HG03175 (cell line): Measurements from ENCODE around the gene CLIC4.
A peak's percentile ranks its signal among the peaks of the same experiment; 100 is the strongest.
"Not testable (repeated sequence)": the region's sequence is repeated elsewhere in the genome, so short reads cannot be mapped to it uniquely, and the experiment has no call there.

Experiments used
- ATAC-seq: cut with Tn5 transposase; IDR thresholded peaks from one replicate; pipeline ENCODE4 v1.9.1; 2021; ENCODE audit warnings: mild to moderate bottlenecking, moderate library complexity; ENCODE audit not compliant: unreplicated experiment

Gene CLIC4

DNA sequence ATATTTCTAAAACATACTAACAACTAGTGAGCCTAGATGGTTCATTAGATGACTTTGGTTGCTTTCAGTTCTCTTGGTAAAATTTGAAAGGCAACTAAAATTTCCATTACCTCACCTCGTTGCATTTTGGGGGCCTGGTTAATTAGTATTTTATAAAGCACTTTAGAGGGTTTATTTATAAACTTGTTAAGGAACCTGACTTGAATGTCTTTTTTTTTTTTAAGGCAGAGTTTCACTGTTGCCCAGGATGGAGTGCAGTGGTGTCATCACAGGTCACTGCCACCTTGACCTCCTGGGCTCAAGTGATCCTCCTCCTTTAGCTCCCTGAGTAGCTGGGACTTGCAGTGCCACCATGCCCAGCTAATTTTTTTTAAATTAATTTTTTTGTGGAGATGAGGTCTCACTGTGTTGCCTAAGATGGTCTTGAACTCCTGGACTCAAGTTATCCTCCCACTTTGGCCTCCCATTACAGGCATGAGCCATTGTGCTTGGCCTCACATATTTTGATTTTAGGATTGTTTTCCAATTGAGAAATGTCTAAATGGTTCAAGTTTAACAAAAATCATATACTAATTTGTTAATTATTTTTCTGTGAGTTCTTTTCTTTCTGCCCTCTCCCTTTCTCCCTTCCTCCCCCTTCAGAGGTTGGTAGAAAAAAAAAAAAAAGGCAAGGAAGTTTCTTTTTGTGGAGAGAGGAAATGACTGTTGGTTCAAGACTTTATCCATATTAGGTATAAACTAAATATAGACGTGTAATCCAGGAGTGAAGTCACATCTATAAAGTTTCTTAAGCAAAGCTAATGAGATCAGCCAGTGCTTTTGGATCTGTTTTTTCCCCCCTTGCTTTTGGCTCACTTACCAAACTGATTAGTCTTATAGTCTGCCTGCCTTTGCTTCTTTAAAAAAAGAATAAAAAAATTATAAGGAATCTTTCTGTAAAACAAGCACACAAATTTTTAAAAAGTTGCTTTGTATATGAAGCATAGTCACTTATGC is 24.7 kb downstream of the CLIC4 start:
- peak; percentile 60 for ATAC-seq

DNA sequence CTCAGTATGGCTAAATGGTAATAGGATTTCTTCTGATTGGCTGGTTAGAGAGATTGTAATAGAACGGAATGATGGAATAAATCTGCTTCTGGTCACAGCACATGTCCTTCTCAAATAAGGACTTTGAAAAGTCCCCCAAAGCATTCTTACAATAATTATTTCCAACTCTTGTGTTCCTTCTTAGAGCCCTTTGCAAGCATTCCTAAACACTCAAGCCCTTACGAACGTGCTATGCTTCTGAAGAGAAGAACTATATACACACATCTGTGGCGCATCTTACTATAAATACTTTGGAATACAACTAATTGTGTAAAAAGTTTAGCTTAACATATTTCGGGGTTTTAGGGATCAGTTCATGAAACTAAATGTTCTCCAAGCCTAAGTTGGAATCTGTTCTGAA is 25.6 kb downstream of the CLIC4 start:
- no peak for ATAC-seq

DNA sequence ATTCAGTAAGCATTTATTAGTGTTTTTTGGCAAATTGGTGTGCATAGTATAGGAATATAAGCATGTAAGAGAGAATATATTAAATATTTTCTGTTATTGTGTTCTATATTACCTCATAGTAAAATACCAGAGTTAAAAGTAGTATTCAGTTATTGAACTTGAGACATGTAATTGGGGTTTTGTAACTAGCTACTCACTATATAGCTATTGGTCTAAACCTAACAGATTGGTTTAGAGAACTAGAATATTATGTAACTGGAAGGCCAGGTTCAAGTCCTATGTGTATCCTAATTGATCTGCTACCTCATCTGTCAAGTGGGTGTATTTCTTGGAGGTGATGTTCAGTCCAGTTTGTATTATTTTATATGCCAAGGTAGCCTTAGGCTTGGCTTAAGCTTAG is 26.3 kb downstream of the CLIC4 start:
- ATAC-seq: no peak

DNA sequence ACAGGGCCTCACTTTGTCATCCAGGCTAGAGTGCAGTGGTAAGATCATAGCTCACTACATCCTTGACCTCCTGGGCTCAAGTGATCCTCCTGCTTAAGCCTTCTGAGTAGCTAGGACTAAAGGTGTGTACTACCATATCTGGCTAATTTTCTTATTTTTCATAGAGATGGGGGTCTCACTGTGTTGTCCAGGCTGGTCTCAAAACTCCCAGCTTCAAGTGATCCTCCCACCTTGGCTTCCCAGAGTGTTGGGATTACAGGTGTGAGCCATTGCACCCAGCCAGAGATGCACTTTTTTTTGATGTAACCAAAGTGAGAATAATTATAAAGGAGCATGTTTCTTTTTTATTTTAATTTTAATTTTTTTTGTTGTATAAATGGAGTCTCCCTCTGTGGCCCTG is 28.4 kb downstream of the CLIC4 start:
- no peak for ATAC-seq

DNA sequence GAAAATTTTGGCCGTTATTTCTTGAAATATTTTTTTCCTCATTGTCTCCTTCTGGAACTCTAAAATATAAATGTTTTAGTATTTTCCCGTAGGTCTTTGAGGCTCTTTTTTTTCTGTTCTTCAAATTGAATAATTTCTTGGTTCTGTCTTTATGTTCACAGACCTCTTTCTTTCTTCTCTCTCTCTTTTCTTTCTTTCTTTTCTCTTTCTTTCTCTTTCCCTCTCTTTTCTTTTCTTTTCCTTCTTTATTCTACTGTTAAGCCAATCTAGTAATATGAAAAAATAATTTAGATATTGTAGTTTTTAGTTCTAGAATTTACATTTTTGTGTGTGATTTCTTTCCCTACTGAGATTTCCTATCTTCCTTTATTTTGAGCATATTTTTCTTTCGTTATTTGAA is 30.1 kb downstream of the CLIC4 start:
- no peak for ATAC-seq

DNA sequence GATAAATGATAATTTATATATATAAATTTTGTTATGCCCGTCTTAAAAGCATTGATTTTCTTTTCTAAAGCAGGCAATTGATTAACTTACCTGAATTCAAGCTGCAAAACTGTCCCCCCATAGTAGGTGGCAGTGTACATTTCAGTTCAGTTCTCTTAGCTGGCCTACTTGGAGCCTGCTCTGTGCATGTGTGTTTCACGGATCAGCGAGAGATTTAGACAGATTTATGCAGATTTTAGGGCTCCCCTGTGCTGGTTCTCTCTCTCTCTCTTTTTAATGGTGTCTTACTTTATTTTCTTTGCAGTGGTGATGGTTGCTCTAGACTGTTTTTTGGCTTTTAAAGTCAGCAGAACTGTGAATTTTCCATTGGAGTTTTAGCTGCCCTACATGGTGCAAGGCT is 30.7 kb downstream of the CLIC4 start:
- no peak for ATAC-seq

DNA sequence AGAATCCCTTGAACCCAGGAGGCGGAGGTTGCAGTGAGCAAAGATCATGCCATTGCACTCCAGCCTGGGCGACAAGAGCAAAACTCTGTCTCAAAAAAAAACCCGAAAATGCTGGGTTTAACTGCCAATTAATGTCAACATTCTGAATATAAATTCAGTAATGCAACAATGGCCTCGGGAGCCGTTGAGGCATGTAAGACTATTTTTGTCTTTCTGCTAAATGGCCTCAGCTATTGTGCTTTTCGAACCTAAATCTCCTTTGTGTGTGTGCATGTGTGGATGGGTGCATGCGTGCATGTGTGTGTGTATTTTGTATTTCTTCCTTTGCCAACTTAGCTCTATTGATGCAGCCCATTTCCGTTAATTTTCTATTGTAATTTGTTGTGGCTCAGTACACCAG is 31.6 kb downstream of the CLIC4 start:
- no peak for ATAC-seq

DNA sequence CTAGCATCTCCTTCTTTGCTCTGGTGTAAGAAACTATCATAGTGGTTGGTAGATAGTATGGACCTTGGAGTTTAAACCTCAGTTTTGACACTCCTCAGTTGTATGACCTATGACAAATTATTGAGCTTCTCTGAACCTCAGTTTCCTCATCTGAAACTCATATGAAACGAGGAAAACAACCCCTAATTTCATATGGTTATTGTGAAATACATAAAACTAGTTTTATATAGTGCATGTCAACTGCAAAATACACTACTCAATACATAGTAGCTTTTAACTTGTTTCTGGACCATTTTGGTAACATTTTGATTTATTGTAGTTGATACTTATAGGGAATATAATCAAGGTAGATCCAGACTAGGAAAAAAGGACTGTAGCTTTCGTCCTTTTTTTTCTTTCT is 32.9 kb downstream of the CLIC4 start:
- no peak for ATAC-seq

DNA sequence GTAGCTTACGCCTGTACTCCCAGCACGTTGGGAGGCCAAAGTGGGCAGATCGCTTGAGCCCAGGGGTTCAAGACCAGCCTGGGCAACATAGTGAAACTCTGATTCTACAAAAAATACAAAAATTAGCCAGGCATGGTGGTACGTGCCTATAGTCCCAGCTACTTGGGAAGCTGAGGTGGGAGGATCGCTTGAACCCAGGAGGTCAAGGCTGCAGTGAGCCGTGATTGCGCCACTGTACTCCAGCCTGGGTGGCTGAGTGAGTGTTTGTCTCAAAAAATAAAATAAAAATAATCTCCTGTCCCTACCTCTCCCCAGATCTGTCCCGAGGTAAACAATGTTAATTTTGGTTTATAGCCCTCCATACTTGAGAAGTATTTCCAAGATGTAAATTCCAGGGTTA is 34.0 kb downstream of the CLIC4 start:
- ATAC-seq: not testable (repeated sequence)

DNA sequence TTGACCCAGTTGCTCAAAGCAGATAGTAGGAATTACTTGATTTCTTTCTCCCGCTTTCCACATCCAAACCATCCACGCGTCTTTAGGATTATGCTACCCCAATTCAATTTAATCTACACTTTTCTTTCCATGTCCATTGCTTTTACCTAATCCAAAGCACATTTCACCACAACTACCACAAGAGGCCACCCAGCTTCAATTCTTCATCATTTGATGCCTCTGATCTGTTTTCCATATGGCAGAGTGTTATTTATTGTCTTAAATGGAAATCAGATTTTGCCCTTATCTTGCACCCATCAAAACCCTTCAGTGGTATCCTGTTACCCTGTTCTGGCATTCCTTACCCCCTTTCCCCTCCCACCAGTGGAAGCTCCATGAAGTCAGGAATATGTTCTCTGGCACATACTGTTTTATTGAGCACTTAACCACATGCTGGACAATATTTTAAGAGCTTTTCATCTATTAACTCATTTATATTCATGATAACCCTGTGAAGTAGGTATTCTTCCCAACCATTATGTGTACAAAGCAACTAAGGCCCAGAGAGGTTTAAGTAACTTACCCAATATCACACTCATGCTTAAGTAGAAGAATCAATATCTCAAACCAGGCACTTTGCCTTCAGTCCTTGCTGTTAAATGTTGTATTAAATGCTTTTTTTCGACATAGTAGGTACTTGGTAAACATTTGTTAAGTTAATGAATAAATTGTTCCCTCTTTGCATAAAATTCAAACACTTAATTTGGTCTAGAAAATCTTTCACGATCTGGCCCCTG is 34.6 kb downstream of the CLIC4 start:
- no peak for ATAC-seq

DNA sequence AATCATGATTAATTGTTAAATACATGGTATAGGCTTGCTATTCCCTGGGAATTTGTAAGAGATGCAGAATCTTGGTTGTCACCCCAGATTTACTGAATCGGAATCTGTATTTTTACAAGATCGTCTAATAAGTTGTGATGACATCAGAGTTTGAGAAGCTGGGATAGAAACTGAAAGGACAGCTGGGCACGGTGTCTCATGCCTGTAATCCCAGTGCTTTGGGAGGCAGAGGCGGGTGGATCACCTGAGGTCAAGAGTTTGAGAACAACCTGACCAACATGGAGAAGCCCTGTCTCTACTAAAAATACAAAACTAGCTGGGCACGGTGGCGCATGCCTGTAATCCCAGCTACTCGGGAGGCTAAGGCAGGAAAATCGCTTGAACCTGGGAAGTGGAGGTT is 35.4 kb downstream of the CLIC4 start:
- not testable (repeated sequence) for ATAC-seq

DNA sequence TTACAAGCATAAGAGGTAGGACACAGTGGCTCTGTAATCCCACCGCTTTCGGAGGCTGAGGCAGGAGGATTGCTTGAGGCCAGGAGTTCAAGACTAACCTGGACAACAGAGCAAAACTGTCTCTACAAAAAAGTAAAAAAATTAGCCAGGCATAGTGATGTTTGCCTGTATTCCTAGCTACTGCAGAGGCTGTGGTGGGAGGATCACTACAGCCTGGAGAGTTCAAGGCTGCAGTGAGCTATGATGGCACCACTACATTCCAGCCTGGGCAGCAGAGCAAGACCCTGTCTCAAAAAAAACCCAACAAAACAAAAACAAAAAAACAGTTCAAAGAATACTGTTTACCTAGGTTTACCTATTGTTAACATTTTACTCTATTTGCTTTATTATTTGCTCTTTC is 37.4 kb downstream of the CLIC4 start:
- ATAC-seq: no peak

DNA sequence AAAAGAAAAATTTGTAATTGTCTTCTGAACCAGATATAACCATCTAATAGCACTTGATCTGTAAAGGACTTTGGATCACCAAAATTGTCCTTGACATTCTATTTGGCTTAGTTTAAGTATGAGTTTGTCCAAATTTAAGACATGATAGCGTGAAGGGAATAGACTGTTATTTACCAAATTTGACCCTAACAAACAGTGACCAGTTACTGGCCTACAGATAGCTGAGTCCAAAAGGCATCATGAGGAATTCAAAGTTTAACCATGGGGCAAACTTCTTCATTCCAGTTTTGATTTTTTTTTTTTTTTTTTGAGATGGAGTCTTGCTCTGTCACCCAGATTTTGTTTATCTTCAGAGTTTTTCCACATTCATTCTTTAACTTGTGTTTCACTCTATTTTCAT is 38.5 kb downstream of the CLIC4 start:
- ATAC-seq: no peak

DNA sequence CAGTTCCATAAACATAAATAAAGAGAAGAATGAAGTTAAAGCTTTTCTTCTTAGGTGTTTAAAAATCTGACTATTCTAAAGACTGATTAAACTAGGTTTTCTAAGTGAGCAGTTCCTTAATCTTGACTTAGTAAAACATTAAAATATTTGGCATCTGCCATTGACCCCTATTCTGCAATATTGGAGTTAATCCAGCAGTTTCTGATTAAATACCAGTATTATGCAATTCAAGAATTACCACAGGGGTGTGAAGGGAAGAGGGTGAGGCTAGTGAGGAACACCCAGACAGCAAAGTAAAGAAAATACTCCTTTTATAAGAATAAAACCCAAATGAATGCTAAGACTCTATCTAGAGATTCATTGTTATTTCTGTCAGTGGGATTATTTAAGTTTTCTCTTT is 40.9 kb downstream of the CLIC4 start:
- no peak for ATAC-seq

DNA sequence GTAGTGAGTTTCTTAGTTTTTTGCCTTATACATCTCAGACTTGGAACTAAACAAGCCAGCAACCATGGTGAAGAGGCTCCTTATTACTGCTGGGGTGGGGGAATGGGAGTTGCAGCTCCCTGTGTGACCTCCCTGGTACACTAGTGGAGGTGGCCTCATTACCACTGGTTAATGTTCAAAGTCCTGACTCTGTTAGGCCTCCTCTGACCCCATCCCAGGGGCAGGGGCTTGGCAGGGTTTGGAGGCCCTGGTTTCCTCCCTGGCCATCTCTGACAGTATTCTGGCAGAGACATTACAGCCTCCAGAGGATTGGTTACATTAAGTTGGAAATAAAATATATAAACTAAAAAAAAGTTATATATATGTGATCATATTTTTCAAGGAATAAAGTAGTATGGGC is 45.2 kb downstream of the CLIC4 start:
- ATAC-seq: no peak

DNA sequence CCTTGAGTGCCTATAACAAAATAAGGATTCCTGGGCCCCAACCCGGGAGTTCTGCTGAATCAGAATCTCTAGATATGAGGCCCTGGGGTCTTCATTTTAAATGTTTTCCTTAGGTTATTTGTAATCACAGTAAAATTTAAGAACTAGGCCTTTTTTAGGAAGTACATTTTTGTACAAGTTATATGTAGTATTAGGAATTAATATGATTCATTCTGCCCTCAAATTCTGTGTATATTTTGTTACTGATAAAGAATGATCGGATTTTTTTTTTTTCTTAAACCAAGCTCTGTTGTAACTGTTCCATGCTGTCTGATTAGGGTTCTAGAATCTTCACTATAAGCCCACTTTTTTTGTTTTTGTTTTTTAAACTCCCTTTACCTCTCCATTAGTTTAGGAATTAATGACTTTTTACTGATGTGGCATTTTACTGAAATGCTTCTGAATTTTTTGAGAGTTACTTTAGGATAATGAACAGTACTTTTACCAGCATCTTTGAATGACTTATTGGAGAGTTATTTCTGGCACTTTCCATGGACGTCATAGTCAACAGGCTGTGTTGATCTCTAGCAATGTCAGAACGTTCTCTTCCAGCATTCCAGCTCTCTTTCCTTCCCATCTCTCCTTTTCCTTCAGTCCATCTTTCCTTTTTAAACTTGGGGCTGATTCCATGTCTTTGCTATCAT is 48.3 kb downstream of the CLIC4 start:
- no peak for ATAC-seq

DNA sequence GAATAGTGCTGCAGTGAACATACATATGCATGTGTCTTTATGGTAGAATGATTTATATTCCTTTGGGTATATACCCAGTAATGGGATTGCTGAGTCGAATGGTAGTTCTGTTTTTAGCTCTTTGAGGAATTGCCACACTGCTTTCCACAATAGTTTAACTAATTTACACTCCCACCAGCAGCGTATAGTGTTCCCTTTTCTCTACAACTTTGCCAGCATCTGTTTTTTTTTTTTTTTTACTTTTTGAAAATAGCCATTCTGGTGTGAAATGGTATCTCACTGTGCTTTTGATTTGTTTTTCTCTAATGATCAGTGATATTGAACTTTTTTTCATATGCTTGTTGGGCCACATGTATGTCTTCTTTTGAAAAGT is 48.9 kb downstream of the CLIC4 start:
- ATAC-seq: not testable (repeated sequence)

DNA sequence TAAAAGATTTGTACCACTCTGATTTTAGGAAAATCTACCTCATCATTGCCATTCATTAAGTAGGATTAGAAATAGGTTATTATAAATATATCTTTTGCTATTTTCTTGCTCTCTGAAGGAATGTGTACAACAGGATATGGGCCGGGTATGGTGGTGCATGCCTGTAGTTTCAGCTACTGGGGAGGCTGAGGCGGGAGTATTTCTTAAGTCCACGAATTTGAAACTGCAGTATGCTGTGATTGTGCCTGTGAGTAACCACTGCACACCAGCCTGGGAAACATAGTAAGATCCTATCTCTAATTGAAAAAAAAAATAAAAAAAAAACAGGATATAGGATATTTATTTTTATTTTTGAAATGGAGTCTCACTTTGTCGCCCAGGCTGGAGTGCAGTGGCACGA is 50.0 kb downstream of the CLIC4 start:
- ATAC-seq: no peak

DNA sequence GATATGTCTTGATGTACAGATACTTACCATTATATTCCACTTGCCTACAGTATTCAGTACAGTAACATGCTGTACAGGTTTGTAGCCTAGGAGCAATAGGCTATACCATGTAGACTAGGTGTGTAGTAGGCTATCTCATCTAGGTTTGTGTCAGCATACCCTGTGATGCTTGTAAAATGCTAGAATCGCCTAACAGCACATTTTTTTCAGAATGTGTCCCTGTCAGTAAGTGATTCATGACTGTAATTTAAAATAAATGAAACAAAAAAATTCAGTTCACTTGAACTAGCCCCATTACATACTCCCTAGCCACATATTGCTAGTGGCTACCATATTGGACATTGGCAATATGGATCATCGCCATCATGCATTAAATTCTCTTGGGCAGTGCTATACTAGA is 51.3 kb downstream of the CLIC4 start:
- ATAC-seq: no peak

DNA sequence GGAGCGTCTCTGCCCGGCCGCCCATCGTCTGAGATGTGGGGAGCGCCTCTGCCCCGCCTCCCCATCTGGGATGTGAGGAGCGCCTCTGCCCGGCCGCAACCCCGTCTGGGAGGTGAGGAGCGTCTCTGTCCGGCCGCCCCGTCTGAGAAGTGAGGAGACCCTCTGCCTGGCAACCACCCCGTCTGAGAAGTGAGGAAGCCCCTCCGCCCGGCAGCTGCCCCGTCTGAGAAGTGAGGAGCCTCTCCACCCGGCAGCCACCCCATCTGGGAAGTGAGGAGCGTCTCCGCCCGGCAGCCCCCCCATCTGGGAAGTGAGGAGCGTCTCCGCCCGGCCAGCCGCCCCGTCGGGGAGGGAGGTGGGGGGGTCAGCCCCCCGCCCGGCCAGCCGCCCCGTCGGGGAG is 54.0 kb downstream of the CLIC4 start:
- ATAC-seq: not testable (repeated sequence)

DNA sequence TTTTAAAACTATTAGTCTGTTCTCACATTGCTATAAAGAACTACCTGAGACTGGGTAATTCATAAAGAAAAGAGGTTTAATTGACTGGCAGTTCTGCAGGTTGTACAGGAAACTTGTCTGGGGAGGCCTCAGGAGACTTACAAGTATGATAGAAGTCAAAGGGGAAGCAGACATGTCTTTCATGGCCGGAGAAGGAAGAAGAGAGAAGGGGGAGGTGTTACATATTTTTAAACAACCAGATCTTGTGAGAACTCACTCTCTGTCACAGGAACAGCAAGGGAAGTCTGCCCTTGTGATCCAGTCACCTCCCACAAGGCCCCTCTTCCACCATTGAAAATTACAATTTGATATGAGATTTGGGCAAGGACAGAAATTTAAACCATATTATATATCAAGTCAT is 55.9 kb downstream of the CLIC4 start:
- ATAC-seq: no peak

DNA sequence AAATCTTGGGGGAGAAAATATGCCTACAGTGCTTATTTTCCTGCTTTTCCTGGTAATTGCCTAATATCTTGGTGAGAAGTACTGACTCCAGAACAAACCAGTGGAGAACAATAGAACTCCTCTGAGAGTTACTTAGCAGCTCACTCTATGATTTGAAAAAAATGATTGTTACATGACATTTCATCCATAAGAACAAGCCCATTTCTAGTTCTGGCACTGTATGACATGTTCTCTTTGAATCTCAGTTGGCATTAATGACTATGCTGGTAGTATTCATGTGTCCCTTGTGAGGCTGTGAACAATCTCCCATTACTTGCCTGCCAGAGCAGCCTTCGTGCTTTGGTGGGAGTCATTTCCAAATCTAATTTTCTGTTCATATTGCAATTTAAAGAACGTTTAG is 58.0 kb downstream of the CLIC4 start:
- no peak for ATAC-seq
